ENCODE data around the gene ZRANB1. TPM values are rescaled to one million over a fixed set of nuclear protein-coding genes. Genes with fewer than 3 reads are reported as not detected.

Gene ZRANB1
- 23.3 and 26.8 TPM in 2 replicates for total RNA-seq

DNA sequence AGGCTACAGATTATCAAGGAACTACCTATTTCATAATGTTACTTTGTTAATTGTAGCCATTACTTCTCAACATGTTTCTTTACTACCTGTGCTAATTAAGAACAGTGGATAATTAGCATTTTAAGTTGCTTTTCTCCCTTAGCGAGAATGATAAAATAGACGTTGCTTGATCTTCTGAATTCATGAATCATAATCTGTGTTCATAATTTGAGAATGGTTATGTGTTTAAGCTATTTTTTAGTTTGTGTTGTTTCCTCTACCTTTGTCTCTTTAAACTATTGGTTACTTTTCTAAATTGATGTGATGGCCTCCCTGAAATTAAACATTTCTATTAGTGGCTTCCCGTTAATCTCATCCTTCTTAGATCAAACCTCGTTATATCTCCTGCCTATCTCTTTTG, at the start of gene ZRANB1:
Gene ZRANB1 (plus strand): TSS at position 301 of the 400 bp plus-strand sequence. CDS start 371 bp downstream, outside the sequence.

Other genes starting within 250 kb of the ZRANB1 start
- gene FAM53B, start 197.7 kb upstream of the ZRANB1 start, total RNA-seq, result 13.1 and 33.4 TPM in 2 replicates
- gene EEF1AKMT2, start 150.2 kb upstream of the ZRANB1 start, total RNA-seq, result 16.0 and 35.8 TPM in 2 replicates
- 13.6 and 17.9 TPM in 2 replicates for gene ABRAXAS2, start 140.3 kb upstream of the ZRANB1 start, total RNA-seq
- gene CTBP2, start 218.4 kb downstream of the ZRANB1 start, total RNA-seq, result 78.1 and 85.5 TPM in 2 replicates